Stimulated activated CD8-positive, alpha-beta memory T cell treated with anti-CD3 and anti-CD28 coated beads, Interleukin-15, amount 100 ng/mL, for 48 hours (primary cell): Measurements from ENCODE around the gene EDARADD.
"Not testable (repeated sequence)": the region's sequence is repeated elsewhere in the genome, so short reads cannot be mapped to it uniquely, and the experiment has no call there.

Source experiments
- DNase-seq, 2 donors: peaks; one replicate each; pipeline ENCODE4 v3.0.0-alpha.2; 2020; ENCODE audit warnings: low read depth in 2 of 2

EDARADD gene

GRCh38 chr1:236393681-236394481 is at the start of gene EDARADD:
TSS of gene EDARADD (plus strand) at chr1:236394286. CDS start at chr1:236394445, 159 bp downstream.
- DNase-seq, result no peak

- no peak for DNase-seq
Observed at GRCh38 chr1:236345728-236346127, 48.4 kb upstream of the EDARADD start.

GRCh38 chr1:236348071-236348470 is 46.0 kb upstream of the EDARADD start:
- no peak for DNase-seq

- no peak for DNase-seq
Observed at GRCh38 chr1:236350308-236350707, 43.8 kb upstream of the EDARADD start.

- DNase-seq, result no peak
Observed at GRCh38 chr1:236351875-236352573, 42.1 kb upstream of the EDARADD start.

GRCh38 chr1:236352747-236353146 is 41.3 kb upstream of the EDARADD start:
- not testable (repeated sequence) for DNase-seq

GRCh38 chr1:236353813-236354212 is 40.3 kb upstream of the EDARADD start:
- no peak for DNase-seq

GRCh38 chr1:236354330-236355147 is 39.5 kb upstream of the EDARADD start:
- no peak for DNase-seq

GRCh38 chr1:236356141-236356540 is 37.9 kb upstream of the EDARADD start:
- no peak for DNase-seq

- no peak for DNase-seq
Observed at GRCh38 chr1:236361909-236362590, 32.0 kb upstream of the EDARADD start.

GRCh38 chr1:236363237-236363636 is 30.8 kb upstream of the EDARADD start:
- no peak for DNase-seq

GRCh38 chr1:236365999-236366570 is 28.0 kb upstream of the EDARADD start:
- DNase-seq, result no peak

GRCh38 chr1:236366681-236367080 is 27.4 kb upstream of the EDARADD start:
- DNase-seq, result not testable (repeated sequence)

GRCh38 chr1:236370420-236370819 is 23.7 kb upstream of the EDARADD start:
- DNase-seq, result peak in 1 of 2 donors; percentile 8

GRCh38 chr1:236371083-236371482 is 23.0 kb upstream of the EDARADD start:
- DNase-seq, result no peak

- no peak for DNase-seq
Observed at GRCh38 chr1:236377832-236378535, 16.1 kb upstream of the EDARADD start.

GRCh38 chr1:236381565-236382158 is 12.4 kb upstream of the EDARADD start:
- no peak for DNase-seq

- no peak for DNase-seq
Observed at GRCh38 chr1:236388332-236388731, 5.8 kb upstream of the EDARADD start.

- no peak for DNase-seq
Observed at GRCh38 chr1:236389253-236389652, 4.8 kb upstream of the EDARADD start.

GRCh38 chr1:236391008-236391407 is 3.1 kb upstream of the EDARADD start:
- DNase-seq, result no peak
